IMR-90 (cell line): ENCODE data around the gene HMGN1. TPM values are rescaled to one million over a fixed set of nuclear protein-coding genes. Genes with fewer than 3 reads are reported as not detected.

Experiments
- ATAC-seq: fragments of 200-7000 bp; cut with Tn5 transposase; 2 replicates; pipeline ENCODE4 v1.9.1; 2020; ENCODE audit warnings: low read depth, mild to moderate bottlenecking, moderate library complexity
- BruUV-seq: library from RNA; stranded (reverse); fragments of 400-500 nt; replicated peaks from 2 replicates; lab custom pipeline; 2021; lab: Mats Ljungman, UMichigan
- CTCF ChIA-PET: fragments of 300-600 bp; formaldehyde crosslinking; extraction: SDS; loops from one replicate; lab custom pipeline; 2021; ENCODE audit warnings: antibody characterized with exemption; lab: Yijun Ruan, JAX
- POLR2A ChIA-PET: fragments of 300-600 bp; sonication (Branson Sonifier 250); formaldehyde crosslinking; loops from one replicate; lab custom pipeline; 2022; ENCODE audit warnings: antibody characterized with exemption; ENCODE audit not compliant: unreplicated experiment; lab: Charles Lee
- DNase-seq: peaks from one replicate; pipeline ENCODE4 v3.0.0; 2013
- H2AFZ ChIP-seq: replicated peaks from 2 replicates; pipeline ENCODE3; 2013; ENCODE audit warnings: low read length, mild to moderate bottlenecking; ENCODE audit not compliant: poor library complexity
- H2AK5ac ChIP-seq: 2 replicates; pipeline ENCODE4 v1.6.1; 2013; ENCODE audit warnings: low read depth, low read length, inconsistent platforms
- H2AK9ac ChIP-seq: replicated peaks from 2 replicates; pipeline ENCODE3; 2013; ENCODE audit warnings: mild to moderate bottlenecking, low read depth, low read length, moderate library complexity; ENCODE audit not compliant: poor library complexity
- H2BK120ac ChIP-seq: 2 replicates; pipeline ENCODE4 v1.6.1; 2013; ENCODE audit warnings: low read depth, low read length, inconsistent platforms
- H2BK15ac ChIP-seq: 3 replicates; pipeline ENCODE4 v1.6.1; 2013; ENCODE audit warnings: low read depth, low read length, inconsistent platforms
- H2BK20ac ChIP-seq: 2 replicates; pipeline ENCODE4 v1.6.1; 2013; ENCODE audit warnings: low read depth, mild to moderate bottlenecking, inconsistent platforms, low read length, moderate library complexity
- H2BK5ac ChIP-seq: 2 replicates; pipeline ENCODE4 v1.6.1; 2013; ENCODE audit warnings: mild to moderate bottlenecking, low read depth, low read length, inconsistent platforms; ENCODE audit not compliant: poor library complexity, severe bottlenecking
- H3K14ac ChIP-seq: replicated peaks from 2 replicates; pipeline ENCODE4 v1.6.1; 2013; ENCODE audit warnings: low read depth, low read length, inconsistent platforms
- H3K18ac ChIP-seq: 2 replicates; pipeline ENCODE4 v1.6.1; 2013; ENCODE audit warnings: low read depth, low read length, control low read depth
- H3K23ac ChIP-seq: 2 replicates; pipeline ENCODE4 v1.6.1; 2013; ENCODE audit warnings: low read depth, low read length, inconsistent platforms
- H3K27ac ChIP-seq: 2 replicates; pipeline ENCODE4 v1.5.1; 2013; ENCODE audit warnings: mild to moderate bottlenecking, control low read depth, low read length; ENCODE audit not compliant: insufficient read depth
- H3K27me3 ChIP-seq: 2 replicates; pipeline ENCODE4 v1.6.1; 2013; ENCODE audit warnings: low read length; ENCODE audit not compliant: control insufficient read depth, insufficient read depth
- H3K36me3 ChIP-seq: 2 replicates; pipeline ENCODE4 v1.6.1; 2013; ENCODE audit warnings: low read length, mixed read lengths; ENCODE audit not compliant: control insufficient read depth, insufficient read depth
- H3K4ac ChIP-seq: 2 replicates; pipeline ENCODE4 v1.6.1; 2013; ENCODE audit warnings: low read depth, low read length, inconsistent platforms
- H3K4me1 ChIP-seq: 2 replicates; pipeline ENCODE4 v1.6.1; 2013; ENCODE audit warnings: low read length, mixed read lengths; ENCODE audit not compliant: control insufficient read depth, insufficient read depth
- H3K4me2 ChIP-seq: 2 replicates; pipeline ENCODE4 v1.6.1; 2013; ENCODE audit warnings: low read depth, mild to moderate bottlenecking, control low read depth, low read length, moderate library complexity
- H3K4me3 ChIP-seq: 2 replicates; pipeline ENCODE4 v1.5.1; 2013; ENCODE audit warnings: low read depth, mild to moderate bottlenecking, control low read depth, low read length, moderate library complexity; ENCODE audit not compliant: insufficient read depth
- H3K56ac ChIP-seq: 2 replicates; pipeline ENCODE4 v1.6.1; 2013; ENCODE audit warnings: low read length, inconsistent platforms; ENCODE audit not compliant: insufficient read depth; ENCODE audit errors: extremely low read depth
- H3K79me1 ChIP-seq, 2 experiments: 2 replicates each; pipeline ENCODE4 v1.6.1; 2013; ENCODE audit warnings: low read length in 2 of 2, inconsistent platforms in 1 of 2, low read depth in 1 of 2
- H3K9ac ChIP-seq: 2 replicates; pipeline ENCODE4 v1.6.1; 2013; ENCODE audit warnings: low read depth, low read length, control low read depth
- H3K9me1 ChIP-seq: 2 replicates; pipeline ENCODE4 v1.6.1; 2013; ENCODE audit warnings: low read length, inconsistent platforms; ENCODE audit not compliant: insufficient read depth
- H3K9me3 ChIP-seq: 2 replicates; pipeline ENCODE4 v1.6.1; 2013; ENCODE audit warnings: low read length; ENCODE audit not compliant: control insufficient read depth, insufficient read depth
- H4K20me1 ChIP-seq: 2 replicates; pipeline ENCODE4 v1.6.1; 2013; ENCODE audit warnings: low read length, inconsistent platforms; ENCODE audit not compliant: insufficient read depth
- H4K5ac ChIP-seq: 2 replicates; pipeline ENCODE4 v1.6.1; 2013; ENCODE audit warnings: mild to moderate bottlenecking, low read depth, low read length, control low read depth
- H4K8ac ChIP-seq, 2 experiments: 2 replicates each; pipeline ENCODE4 v1.6.1; 2013; ENCODE audit warnings: low read depth in 2 of 2, low read length in 2 of 2, control low read depth in 1 of 2, inconsistent platforms in 1 of 2
- H4K91ac ChIP-seq: 2 replicates; pipeline ENCODE4 v1.6.1; 2013; ENCODE audit warnings: low read depth, low read length, inconsistent platforms; ENCODE audit not compliant: insufficient read depth
- CEBPB ChIP-seq: IDR thresholded peaks from 2 replicates; pipeline ENCODE4 v1.6.1; 2012; ENCODE audit warnings: low read depth, low read length, improper control_type of control experiment
- MAZ ChIP-seq: IDR thresholded peaks from 2 replicates; pipeline ENCODE4 v1.6.1; 2012; ENCODE audit warnings: low read depth, mild to moderate bottlenecking, low read length, improper control_type of control experiment, moderate library complexity, borderline replicate concordance
- MXI1 ChIP-seq: IDR thresholded peaks from 2 replicates; pipeline ENCODE4 v1.6.1; 2012; ENCODE audit warnings: low read depth, mild to moderate bottlenecking, low read length, moderate library complexity, borderline replicate concordance
- NFE2L2 ChIP-seq: fragments of 150-350 bp; IDR thresholded peaks from 2 replicates; pipeline ENCODE4 v1.6.1; 2016; ENCODE audit warnings: low read depth, mild to moderate bottlenecking, low read length
- RFX5 ChIP-seq: IDR thresholded peaks from 2 replicates; pipeline ENCODE4 v1.8.0; 2012; ENCODE audit warnings: low read depth, mild to moderate bottlenecking, low read length, moderate library complexity
- SMC3 ChIP-seq: fragments of 150-350 bp; IDR thresholded peaks from 2 replicates; pipeline ENCODE4 v1.6.1; 2016; ENCODE audit warnings: low read depth, mild to moderate bottlenecking, antibody characterized with exemption, low read length, moderate library complexity
- WGBS, 2 experiments: methylation state at CpG; one replicate each; pipeline versions ENCODE4 v1.1.5 to v1.1.7; 2013; ENCODE audit warnings: missing lambda C conversion rate in 2 of 2; ENCODE audit not compliant: insufficient read length in 1 of 2; ENCODE audit errors: extremely low coverage in 2 of 2; 5-methylcytosine and 5-hydroxymethylcytosine counted together
- dilution Hi-C: fragments of 300-500 bp; cut with HindIII; formaldehyde crosslinking; loops from one replicate; pipeline ENCODE4 v1.14.3; 2018; ENCODE audit warnings: low sequenced_read_pairs; ENCODE audit not compliant: unreplicated experiment
- in situ Hi-C: fragments of 300-500 bp; cut with MboI; formaldehyde crosslinking; loops from 3 replicates; pipeline ENCODE4 v1.14.3; 2019; ENCODE audit warnings: low sequenced_read_pairs, inconsistent platforms, mixed read lengths
- intact Hi-C: fragments of 100-400 bp; cut with micrococcal nuclease; formaldehyde crosslinking; loops from 2 replicates; pipeline ENCODE4 v1.10.0; 2022
- polyA plus RNA-seq, 3 experiments: library from polyadenylated mRNA; depleted of rRNA; stranded (reverse); fragments of >200 nt; gene quantifications; 2 replicates each; pipeline ENCODE4 v1.2.3, GENCODE V29; 2012; ENCODE audit warnings: low replicate concordance in 1 of 3
- total RNA-seq: library from RNA; depleted of rRNA; stranded (reverse); fragments of >200 nt; gene quantifications from 2 replicates; pipeline ENCODE4 v1.2.3, GENCODE V29; 2012
- TF ChIP-seq, protein P1 (sequence below): conservative IDR thresholded peaks from 2 replicates; pipeline ENCODE4 v1.5.1; 2012; ENCODE audit warnings: mild to moderate bottlenecking, low read depth, low read length, improper control_type of control experiment

Gene HMGN1
- total and polyA plus RNA-seq, 2 of the 4 experiments (the other 2 are of a cell fraction) = 55.2 to 155 TPM

DNA sequence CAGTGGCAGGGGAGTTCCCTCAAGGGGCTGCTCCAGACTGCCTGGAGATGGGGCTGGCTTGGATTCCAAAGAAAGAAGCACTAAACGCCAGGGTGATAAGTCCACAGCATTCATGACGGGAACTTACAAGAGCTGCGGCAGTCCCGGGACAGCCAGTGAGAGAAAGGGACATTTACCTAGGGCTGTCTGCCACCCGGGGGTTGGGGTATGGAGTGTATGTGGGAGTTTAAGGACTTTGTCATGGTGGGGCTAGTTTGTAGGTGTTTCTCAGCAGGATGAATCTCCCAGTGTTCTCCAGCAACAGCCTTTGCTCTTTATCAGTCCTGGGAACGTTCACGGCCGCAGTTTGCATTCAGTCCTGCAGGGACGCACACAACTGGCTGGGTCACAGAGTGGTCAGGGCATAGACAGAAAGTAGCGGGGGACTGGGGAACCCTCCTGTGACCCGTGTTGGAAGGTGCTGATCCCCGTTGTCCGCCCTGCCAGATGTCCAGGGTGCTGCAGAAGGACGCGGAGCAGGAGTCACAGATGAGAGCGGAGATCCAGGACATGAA, 41.4 kb upstream of the HMGN1 start:
- Histone ChIP-seq H4K8ac (no peak overlapping the region), H4K20me1 (peaks cover 17% of the 10 kb centered on the region), H2BK15ac (no peak overlapping the region), H3K9me1 (peaks cover 8% of the 10 kb centered on the region), H3K9ac (no peak overlapping the region), H2AK9ac (no peak overlapping the region), H3K14ac (no peak overlapping the region), H2BK5ac (no peak overlapping the region), H2BK20ac (no peak overlapping the region), H3K4me3 (no peak overlapping the region), H3K4ac (no peak overlapping the region), H3K27me3 (no peaks in the 10 kb centered on the region), H3K23ac (no peak overlapping the region), H2AFZ (no peak overlapping the region), H2AK5ac (no peak overlapping the region), H2BK120ac (no peak overlapping the region), H3K4me2 (no peak overlapping the region), H3K27ac (no peak overlapping the region), H3K18ac (no peak overlapping the region), H3K9me3 (no peaks in the 10 kb centered on the region), H3K56ac (no peak overlapping the region), H4K91ac (no peak overlapping the region), H3K36me3 (peaks cover 30% of the 10 kb centered on the region), H4K5ac (no peak overlapping the region), H3K4me1 (peaks cover 14% of the 10 kb centered on the region), H3K79me1 (peaks cover 21 to 62% of the 10 kb centered on the region in 2 experiments)
- dilution Hi-C loops (no loop called here), intact Hi-C loops (no loop called here), in situ Hi-C loops (no loop called here)
- no peak for ATAC-seq
- BruUV-seq = no TSS peak
- TF ChIP-seq CEBPB (no peak), MXI1 (no peak), RFX5 (no peak), MAZ (no peak), NFE2L2 (no peak), SMC3 (no peak)
- TF ChIP-seq, protein P1, sequence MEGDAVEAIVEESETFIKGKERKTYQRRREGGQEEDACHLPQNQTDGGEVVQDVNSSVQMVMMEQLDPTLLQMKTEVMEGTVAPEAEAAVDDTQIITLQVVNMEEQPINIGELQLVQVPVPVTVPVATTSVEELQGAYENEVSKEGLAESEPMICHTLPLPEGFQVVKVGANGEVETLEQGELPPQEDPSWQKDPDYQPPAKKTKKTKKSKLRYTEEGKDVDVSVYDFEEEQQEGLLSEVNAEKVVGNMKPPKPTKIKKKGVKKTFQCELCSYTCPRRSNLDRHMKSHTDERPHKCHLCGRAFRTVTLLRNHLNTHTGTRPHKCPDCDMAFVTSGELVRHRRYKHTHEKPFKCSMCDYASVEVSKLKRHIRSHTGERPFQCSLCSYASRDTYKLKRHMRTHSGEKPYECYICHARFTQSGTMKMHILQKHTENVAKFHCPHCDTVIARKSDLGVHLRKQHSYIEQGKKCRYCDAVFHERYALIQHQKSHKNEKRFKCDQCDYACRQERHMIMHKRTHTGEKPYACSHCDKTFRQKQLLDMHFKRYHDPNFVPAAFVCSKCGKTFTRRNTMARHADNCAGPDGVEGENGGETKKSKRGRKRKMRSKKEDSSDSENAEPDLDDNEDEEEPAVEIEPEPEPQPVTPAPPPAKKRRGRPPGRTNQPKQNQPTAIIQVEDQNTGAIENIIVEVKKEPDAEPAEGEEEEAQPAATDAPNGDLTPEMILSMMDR = no peak
- 75% methylated on average over 7 of the region's 16 CpGs; no CpG with 5 or more reads in 1 of the 2 experiments for WGBS, 2 experiments
- ChIA-PET POLR2A (interaction anchor here (1.0 kb wide), 1 partner anchor 78 kb away, joined by 3 read pairs; no protein-coding TSS in a partner anchor), CTCF (interaction anchor here (1.0 to 1.2 kb wide), 2 partner anchors 27 to 76 kb away, joined by 3 read pairs; no protein-coding TSS in a partner anchor)
- DNase-seq = no peak
